Psoas muscle (tissue), 8 donors: ENCODE measurements around the gene ENAH. TPM values are rescaled to one million over a fixed set of nuclear protein-coding genes. Genes with fewer than 3 reads are reported as not detected.

ENCODE experiments used
- ATAC-seq, 4 donors: fragments of 200-7000 bp; cut with Tn5 transposase; one replicate each; pipeline ENCODE4 v1.9.1; 2020; ENCODE audit warnings: moderate library complexity in 3 of 4, mild to moderate bottlenecking in 2 of 4
- DNase-seq, 2 donors: peaks; one replicate each; pipeline ENCODE4 v3.0.0-alpha.2; 2020
- H3K27ac ChIP-seq: fragments of 200-600 bp; one replicate; pipeline ENCODE4 v1.8.0; 2022
- H3K27me3 ChIP-seq, 3 donors: fragments of 200-600 bp in 1 of 3; one replicate each; pipeline versions ENCODE4 v1.6.1 to v1.8.0; 2013 to 2022; ENCODE audit warnings: low read length in 2 of 3, mild to moderate bottlenecking in 2 of 3, moderate library complexity in 1 of 3; ENCODE audit not compliant: insufficient read depth in 3 of 3
- H3K36me3 ChIP-seq, 2 donors: fragments of 200-600 bp in 1 of 2; one replicate each; pipeline versions ENCODE4 v1.6.1 to v1.8.0; 2013 to 2022; ENCODE audit warnings: low read depth in 1 of 2, mild to moderate bottlenecking in 1 of 2, moderate library complexity in 1 of 2; ENCODE audit not compliant: insufficient read depth in 1 of 2
- H3K4me1 ChIP-seq: fragments of 200-600 bp; one replicate; pipeline ENCODE4 v1.8.0; 2022
- H3K4me3 ChIP-seq: fragments of 200-600 bp; one replicate; pipeline ENCODE4 v1.8.0; 2022; ENCODE audit warnings: mild to moderate bottlenecking
- H3K9me3 ChIP-seq: fragments of 200-600 bp; one replicate; pipeline ENCODE4 v1.8.0; 2022
- CTCF ChIP-seq: fragments of 200-600 bp; IDR thresholded peaks from one replicate; pipeline ENCODE4 v1.8.0; 2022; ENCODE audit warnings: antibody characterized with exemption
- WGBS, 3 donors: extraction: QIAGEN DNeasy Blood & Tissue Kit; methylation state at CpG; one replicate each; pipeline versions ENCODE4 v1.1.6 to v1.1.7; 2013; 5-methylcytosine and 5-hydroxymethylcytosine counted together
- intact Hi-C, 2 donors: fragments of 100-400 bp; cut with DNase I; formaldehyde crosslinking; loops; one replicate each; pipeline versions ENCODE4 v1.11.0 to v1.14.2; 2022
- polyA plus RNA-seq, 3 donors: library from polyadenylated mRNA; stranded (reverse); fragments of 200-250 nt; gene quantifications; one replicate each; pipeline ENCODE4 v1.2.3, GENCODE V29; 2013
- total RNA-seq, 4 donors: library from RNA; stranded (reverse); fragmentation: NEBNext Ultra II Directional in 2 of 4; extraction: Animal tissue kit (Norgen Biotek cat#: 25700) in 2 of 4; gene quantifications; one replicate each; pipeline versions ENCODE4 v1.2.1 to v1.2.4, GENCODE V29; 2021 to 2023
- donor health status: healthy with polysubstance abuse.
- donor health status: DM: no; HTN: no; CAD: no; lungs with moderate emphysema.
- donor health status: Bipolar disorder and iron deficiency.
- donor health status: healthy.
- donor health status: DM: yes; HTN: yes; CAD: no.
- donor health status: DM: no; HTN: no; CAD: no.
- donor health status: DM: no; HTN: no; CAD: no.
- donor health status: DM: yes; HTN: yes; CAD: no.

ENAH gene
- total and polyA plus RNA-seq, 7 donors = 17.1 to 262 (median 119) TPM

- ATAC-seq = no peak
- Histone ChIP-seq H3K36me3 (peaks cover 0 to 59% of the 10 kb centered on the region in 2 donors), H3K27me3 (no peaks in the 10 kb centered on the region), H3K4me1 (peaks cover 12% of the 10 kb centered on the region), H3K9me3 (no peaks in the 10 kb centered on the region), H3K4me3 (no peak overlapping the region), H3K27ac (peak overlapping the region; percentile 47)
- no peak for TF ChIP-seq CTCF
- intact Hi-C loops = no loop called here
- WGBS, 3 donors = 94% methylated on average over 1 of the region's 1 CpG
- DNase-seq = no peak
Measured at GRCh38 chr1:225506727-225507126, 146.2 kb downstream of the ENAH start.

DNA sequence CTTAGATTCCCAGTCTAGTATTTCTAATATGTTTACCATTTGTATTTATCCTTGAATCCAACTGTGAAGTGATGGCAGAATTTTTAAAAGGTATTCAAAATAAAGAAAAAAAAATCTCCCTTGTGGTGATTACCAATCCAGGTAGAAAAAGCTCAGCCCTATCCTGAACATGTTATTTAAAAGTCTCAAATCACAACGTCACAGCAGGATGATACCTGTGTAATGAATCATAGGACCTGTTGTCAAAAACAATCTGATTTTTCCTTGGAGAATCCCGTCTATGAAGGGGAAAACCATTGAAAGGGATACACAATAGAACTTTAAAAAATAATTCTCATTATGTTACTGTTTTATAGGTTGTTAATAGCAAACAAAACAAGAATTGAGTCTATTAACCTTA lies 148.1 kb downstream of the ENAH start:
- no peak for DNase-seq
- Histone ChIP-seq H3K27ac (no peak overlapping the region), H3K36me3 (peaks cover 0 to 64% of the 10 kb centered on the region in 2 donors), H3K4me3 (no peak overlapping the region), H3K27me3 (no peaks in the 10 kb centered on the region), H3K4me1 (peaks cover 12% of the 10 kb centered on the region), H3K9me3 (no peaks in the 10 kb centered on the region)
- WGBS, 3 donors = 81 to 91% (median 90%) methylated on average over 2 of the region's 2 CpGs
- no peak for ATAC-seq
- TF ChIP-seq CTCF = no peak
- intact Hi-C loops = no loop called here

DNA sequence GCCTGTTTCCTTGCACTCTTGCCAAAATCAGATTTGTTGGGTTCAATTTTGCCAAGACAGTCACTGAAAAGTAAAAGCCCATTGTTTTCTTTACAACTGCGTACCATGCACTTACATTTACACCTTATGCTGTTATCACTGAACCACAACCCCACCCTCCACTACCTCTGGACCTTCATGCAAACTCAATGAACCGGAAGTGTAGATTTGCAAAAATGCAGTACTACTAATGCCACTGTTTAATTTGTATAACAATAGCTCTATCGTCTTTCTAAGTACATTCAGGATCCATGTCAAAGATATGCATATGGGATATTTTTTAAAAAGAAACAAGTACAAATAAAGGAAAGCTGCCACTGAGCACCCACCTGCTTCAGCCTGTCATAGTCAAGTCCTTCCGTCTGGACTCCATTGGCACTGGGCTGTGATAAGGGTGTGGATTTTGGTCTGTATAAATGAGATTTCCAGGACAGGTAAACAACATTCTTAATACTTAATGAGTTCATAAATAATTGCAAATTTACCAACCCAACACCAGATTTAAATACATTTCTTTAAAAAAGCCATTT lies 152.2 kb downstream of the ENAH start:
- TF ChIP-seq CTCF = no peak
- WGBS, 3 donors = 72 to 82% (median 77%) methylated on average over 4 of the region's 4 CpGs
- H3K36me3 ChIP-seq = peaks cover 0 to 88% of the 10 kb centered on the region in 2 donors
- DNase-seq (no peak), ATAC-seq (no peak)
- H3K27ac ChIP-seq = no peak overlapping the region
- H3K4me3 ChIP-seq = no peak overlapping the region
- intact Hi-C loops = no loop called here
- no peaks in the 10 kb centered on the region for H3K27me3 ChIP-seq
- no peaks in the 10 kb centered on the region for H3K9me3 ChIP-seq
- H3K4me1 ChIP-seq = no peaks in the 10 kb centered on the region

DNA sequence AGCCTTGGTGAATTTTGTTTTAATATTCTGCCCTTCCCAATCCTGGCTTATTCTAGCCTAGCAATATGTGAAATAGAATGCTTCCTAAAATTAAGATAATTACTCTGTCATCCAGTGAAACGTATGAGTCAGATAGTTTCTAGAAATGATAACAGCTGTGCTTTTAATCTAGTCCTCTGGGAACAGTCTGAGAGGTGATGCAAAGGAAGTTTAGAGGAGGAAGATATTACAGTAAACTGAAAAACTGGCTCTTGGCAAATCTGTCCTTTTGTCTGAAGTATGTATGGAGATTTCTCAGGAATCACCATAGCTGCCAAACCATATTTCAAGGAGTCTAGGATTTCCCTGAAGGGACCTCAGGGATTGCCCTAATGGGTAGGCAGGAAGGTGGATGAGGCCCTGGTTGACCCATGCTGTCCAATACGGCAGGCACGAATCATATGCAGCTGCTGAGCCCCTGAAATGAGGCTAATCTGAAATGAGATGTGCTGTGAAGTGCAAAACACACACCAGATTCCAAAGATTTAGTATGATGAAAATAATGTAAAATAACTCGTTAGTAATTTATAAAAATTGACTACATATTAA lies 154.3 kb downstream of the ENAH start:
- ATAC-seq = no peak
- peaks cover 0 to 82% of the 10 kb centered on the region in 2 donors for H3K36me3 ChIP-seq

More for the DNA sequence above, 154.3 kb downstream of the ENAH start:
- 53 to 58% (median 54%) methylated on average over 4 of the region's 4 CpGs for WGBS, 3 donors
- intact Hi-C loops = no loop called here
- no peak for TF ChIP-seq CTCF
- Histone ChIP-seq H3K9me3 (no peaks in the 10 kb centered on the region), H3K4me3 (no peak overlapping the region), H3K4me1 (no peaks in the 10 kb centered on the region), H3K27me3 (no peaks in the 10 kb centered on the region), H3K27ac (no peak overlapping the region)
- DNase-seq = no peak
